NCI-H2171 treated with DMSO at 0.1 percent for 48 hours (cell line): ENCODE data around the gene RPL22L1.
"Not testable (repeated sequence)": the region's sequence is repeated elsewhere in the genome, so short reads cannot be mapped to it uniquely, and the experiment has no call there.

Source experiments
- DNase-seq: peaks from one replicate; lab custom pipeline; 2025; lab: John Stamatoyannopoulos, UW

RPL22L1 gene

DNA sequence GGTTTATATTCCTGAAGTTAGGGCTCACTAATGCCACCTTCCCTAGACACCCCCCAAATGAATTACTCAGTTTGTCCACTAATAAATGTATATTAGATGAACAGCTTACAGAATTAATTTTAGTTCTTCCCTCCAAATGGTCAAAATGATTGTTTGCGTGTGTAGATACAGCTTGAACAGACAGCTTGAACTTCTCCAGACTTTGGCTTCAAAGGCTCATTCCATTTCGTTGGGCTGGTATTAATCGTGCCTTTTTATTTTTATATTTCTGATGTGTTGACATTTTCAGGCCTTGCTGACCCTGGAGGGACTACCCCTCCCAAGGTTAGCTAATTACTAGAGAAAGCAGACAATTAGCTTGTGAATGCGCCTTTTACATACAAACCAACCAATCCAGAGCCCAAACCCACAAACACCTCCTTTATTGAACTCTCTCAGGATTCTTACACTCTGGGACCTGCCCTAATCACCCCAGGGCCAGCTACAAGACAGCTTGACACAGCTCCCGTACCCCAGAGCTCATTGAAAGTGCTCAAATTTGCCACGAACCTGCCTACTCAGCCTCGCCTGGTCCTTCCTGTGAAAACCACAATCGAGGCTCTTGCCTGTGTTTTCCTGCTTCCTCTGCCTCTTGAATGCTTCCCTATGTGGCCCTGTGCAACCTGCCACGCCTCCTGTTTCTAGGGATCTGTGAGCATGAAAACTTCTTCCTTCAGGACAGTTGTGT is 40.3 kb downstream of the RPL22L1 start:
- no peak for DNase-seq

DNA sequence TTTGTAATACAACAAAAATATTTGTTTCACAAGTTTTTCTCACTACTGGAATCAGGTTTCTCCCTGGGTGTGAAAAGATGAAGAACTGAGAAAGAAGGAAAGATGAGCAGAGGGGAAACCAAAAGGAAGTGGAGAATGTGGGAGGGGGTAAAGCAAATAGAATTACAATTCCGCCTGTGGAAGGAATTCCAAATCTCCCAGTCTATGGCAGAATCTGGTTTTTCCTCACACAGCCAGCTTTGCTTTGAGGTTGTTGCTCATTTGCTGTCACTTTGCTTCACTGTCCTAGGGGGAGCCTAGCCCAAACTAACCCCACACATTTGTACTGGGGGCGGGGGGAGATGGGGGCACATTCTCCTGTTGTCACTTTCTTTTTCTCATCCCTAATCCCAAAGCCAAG is 43.9 kb downstream of the RPL22L1 start:
- DNase-seq = no peak

DNA sequence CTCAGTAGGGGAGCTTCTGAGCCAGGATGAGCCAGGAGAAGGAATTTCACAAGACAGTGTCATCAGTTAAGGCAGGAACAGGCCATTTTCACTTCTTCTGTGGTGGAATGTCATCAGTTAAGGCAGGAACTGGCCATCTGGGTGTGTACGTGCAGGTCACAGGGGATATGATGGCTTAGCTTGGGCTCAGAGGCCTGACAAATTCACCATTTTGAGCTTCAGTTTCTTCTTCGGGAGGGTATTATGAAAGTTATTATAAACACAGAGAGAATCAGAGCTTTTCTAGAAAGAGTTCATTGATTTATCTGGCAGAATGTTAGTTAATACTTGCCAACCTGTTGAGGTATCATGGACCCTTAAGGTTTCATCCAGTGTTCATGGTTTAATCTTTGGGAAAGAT is 46.4 kb downstream of the RPL22L1 start:
- not testable (repeated sequence) for DNase-seq

DNA sequence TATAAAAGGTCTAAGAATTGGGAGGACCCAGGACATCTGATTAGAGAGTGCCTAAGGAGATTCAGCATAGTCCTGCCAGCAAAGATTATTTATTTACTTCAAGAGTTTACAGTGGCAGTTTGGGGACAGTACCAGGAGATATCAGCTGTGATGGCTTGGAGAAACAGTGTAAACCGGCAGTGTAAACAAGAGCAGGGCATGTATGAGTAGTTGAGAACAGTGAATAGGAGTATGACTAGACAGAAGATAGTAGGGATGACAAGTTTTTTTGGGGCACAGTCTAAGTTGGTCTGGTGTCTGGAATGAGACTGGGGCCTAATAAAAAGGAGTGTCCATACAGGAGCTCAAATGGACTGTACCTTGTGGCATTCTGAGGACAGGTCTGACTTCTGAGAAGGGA is 51.7 kb downstream of the RPL22L1 start:
- DNase-seq = not testable (repeated sequence)

DNA sequence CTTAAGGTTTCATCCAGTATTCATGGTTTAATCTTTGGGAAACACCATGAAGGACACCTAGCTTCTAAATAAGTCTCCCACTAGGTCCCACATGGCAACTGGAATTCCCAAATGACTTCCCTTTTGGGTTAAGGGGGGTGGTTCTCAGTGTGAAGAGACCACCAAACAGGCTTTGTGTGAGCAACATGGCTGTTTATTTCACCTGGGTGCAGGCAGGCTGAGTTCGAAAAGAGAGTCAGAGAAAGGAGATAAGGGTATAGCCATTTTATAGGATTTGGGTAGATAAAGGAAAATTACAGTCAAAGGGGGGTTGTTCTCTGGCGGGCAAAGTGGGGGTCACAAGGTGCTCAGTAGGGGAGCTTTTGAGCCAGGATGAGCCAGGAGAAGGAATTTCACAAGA is 52.5 kb downstream of the RPL22L1 start:
- not testable (repeated sequence) for DNase-seq

DNA sequence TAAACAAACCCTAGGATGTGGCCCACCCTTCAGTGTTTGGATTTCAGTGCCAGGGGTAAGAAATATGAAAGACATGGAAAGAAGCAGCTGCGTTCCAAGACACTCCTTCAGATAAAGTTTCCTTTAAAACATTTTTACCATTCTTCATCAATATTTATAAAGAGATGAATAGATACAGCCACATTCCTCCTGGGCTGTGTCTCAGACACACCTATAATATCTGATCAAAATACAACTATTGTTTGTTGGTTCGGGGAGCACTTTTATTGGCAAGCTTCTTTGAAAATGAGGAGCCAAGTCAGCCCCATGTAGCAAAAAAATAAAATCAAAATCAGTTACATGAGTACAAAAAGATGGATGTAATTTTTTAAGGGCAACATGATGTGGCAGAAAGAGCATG is 53.2 kb downstream of the RPL22L1 start:
- no peak for DNase-seq

DNA sequence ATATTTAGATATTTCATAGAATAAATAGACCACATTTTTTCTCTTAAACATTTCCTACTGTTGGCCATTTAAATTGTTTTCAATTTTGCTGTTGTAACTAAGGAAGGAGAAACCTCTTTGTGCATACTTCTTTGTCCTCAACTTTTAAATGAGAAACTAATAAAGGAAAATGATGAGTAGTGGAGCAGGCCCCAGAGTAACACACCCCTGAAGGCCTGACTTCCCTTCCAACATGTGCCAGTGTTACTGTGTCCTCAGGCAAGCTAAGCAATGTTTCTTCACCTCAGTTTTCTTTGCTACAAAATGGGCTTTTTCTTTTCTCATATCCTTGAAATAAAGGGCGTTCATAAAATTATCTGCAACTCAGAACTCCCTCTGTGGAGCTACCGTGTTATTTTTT is 53.7 kb downstream of the RPL22L1 start:
- no peak for DNase-seq

DNA sequence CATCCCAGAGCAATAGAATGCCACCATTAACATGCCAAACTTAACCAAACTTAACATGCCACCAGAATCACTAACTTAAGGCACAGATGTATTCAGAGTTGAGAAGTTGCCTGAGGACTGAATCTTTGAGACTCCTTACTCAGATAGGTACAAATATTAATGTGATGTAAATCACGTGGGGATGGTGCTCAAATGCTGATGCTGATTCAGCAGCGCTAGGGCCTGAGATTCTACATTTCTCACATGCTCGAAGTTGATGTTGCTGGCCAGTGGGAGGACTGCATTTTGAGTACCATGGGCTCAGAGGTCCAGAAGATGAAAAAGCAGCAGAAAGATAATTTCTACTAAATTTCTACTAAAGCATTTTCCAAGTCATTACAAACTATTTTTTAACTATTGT is 54.1 kb downstream of the RPL22L1 start:
- DNase-seq = no peak

DNA sequence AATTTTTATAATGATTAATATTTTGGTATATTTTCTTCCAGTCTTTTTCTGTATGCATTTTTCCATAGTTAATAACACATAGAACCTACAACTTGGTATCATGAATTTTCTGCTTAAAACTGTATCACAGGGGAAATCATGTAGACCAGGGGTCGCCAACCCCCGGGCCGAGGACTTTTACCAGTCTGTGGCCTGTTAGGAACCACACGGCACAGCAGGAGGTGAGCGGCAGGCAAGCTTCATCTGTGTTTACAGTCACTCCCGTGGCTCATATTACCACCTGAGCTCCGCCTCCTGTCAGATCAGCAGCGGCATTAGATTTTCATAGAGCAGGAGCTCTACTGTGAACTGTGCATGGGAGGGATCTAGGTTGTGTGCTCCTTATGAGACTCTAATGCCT is 54.7 kb downstream of the RPL22L1 start:
- DNase-seq = peak; percentile 93
